ENCODE results near the gene MRPL23. TPM values are rescaled to one million over a fixed set of nuclear protein-coding genes. Genes with fewer than 3 reads are reported as not detected.

Gene MRPL23
- total RNA-seq, 4 donors from 2014 or later: 36.7 to 196 (median 101) TPM

GRCh38 chr11:1922481-1923081 lies 24.6 kb upstream of the MRPL23 start:
- TF ChIP-seq POLR2A (IDR thresholded peaks at IDR 0.05): no peak
- TF ChIP-seq, protein P1, sequence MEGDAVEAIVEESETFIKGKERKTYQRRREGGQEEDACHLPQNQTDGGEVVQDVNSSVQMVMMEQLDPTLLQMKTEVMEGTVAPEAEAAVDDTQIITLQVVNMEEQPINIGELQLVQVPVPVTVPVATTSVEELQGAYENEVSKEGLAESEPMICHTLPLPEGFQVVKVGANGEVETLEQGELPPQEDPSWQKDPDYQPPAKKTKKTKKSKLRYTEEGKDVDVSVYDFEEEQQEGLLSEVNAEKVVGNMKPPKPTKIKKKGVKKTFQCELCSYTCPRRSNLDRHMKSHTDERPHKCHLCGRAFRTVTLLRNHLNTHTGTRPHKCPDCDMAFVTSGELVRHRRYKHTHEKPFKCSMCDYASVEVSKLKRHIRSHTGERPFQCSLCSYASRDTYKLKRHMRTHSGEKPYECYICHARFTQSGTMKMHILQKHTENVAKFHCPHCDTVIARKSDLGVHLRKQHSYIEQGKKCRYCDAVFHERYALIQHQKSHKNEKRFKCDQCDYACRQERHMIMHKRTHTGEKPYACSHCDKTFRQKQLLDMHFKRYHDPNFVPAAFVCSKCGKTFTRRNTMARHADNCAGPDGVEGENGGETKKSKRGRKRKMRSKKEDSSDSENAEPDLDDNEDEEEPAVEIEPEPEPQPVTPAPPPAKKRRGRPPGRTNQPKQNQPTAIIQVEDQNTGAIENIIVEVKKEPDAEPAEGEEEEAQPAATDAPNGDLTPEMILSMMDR (IDR thresholded peaks at IDR 0.05): no peak
- no peaks in the 10 kb centered on the region for H3K4me1 ChIP-seq
- H3K36me3 ChIP-seq: no peaks in the 10 kb centered on the region
- no peaks in the 10 kb centered on the region for H3K27me3 ChIP-seq
- intact Hi-C loops (cut with DNase I; ENCODE audit: low total_unique reads): no loop called here
- H3K9me3 ChIP-seq: no peaks in the 10 kb centered on the region
- peak overlapping the region; percentile 83 to 84 for H3K27ac ChIP-seq
- DNase-seq: peak in 1 of 2 donors; percentile 63
- H3K4me3 ChIP-seq: no peak overlapping the region

- Histone ChIP-seq H3K9me3 (no peaks in the 10 kb centered on the region), H3K4me3 (no peak overlapping the region), H3K4me1 (no peaks in the 10 kb centered on the region), H3K27me3 (no peaks in the 10 kb centered on the region), H3K36me3 (no peaks in the 10 kb centered on the region), H3K27ac (peak overlapping the region in 1 of 2 donors; percentile 84)
- DNase-seq: no peak
- intact Hi-C loops (cut with DNase I; ENCODE audit: low total_unique reads): no loop called here
- TF ChIP-seq, protein P1 (IDR thresholded peaks at IDR 0.05): no peak
- no peak for TF ChIP-seq POLR2A (IDR thresholded peaks at IDR 0.05)
These were observed 23.8 kb upstream of the MRPL23 start for GRCh38 chr11:1923201-1923956.

DNA sequence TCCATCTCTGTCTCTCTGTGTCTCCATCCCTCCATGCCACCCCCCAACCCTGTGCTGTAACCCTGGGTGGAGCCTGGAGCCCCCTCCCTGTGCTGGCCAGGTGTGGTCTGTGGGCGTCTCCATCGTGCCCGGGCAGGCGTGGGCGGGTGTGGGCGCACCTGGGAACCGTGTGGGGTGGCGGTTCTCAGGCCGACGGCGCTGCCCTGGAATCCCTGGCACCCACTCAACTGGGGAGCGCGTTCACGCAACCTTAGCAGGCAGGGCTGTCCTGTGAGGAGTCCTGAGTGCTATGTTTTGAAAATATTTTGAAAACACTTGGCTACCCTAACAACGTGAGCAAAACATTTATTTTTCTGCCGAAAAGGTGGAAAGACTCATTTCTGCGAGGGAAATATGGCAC lies 23.0 kb upstream of the MRPL23 start:
- peak overlapping the region in 1 of 2 donors; percentile 15 for H3K27ac ChIP-seq
- DNase-seq: peak in 1 of 2 donors; percentile 24
- H3K4me1 ChIP-seq: no peaks in the 10 kb centered on the region

DNA sequence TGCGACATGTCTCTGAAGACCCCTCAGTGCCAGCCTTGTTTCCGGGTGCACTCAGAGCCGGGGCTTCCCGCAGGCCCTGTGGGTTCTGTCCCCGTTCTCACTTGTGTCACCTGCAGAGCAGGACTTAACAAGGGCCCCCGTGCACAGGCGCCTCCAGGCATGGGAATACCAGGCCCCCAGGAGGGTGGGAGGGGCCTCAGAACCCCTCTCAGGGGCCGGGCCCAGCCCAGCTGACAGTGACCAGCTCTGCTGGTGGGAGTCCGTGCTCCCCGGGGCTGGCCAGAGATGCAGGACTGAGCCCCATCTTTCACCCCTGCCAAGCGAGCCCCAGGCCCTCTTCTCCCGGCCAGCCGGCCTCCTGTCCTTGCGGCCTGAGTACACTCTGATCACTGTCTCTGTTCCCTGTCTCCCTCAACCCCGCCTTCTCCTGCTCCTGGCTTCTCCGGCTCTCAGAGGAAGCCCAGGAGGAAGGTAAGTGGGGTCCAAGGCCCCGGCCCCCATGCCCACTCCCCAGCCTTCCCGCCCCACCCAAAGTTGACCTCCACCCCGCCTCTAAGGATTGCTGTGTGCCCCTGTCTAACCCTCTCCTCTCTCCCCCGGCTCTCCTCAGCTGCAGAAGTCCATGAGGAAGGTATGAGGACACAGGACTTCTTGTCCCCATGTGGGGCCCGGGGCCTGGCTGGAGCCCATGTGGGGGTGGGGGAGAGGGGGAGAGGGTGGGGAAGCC lies 22.3 kb upstream of the MRPL23 start:
- H3K9me3 ChIP-seq: no peaks in the 10 kb centered on the region
- TF ChIP-seq, protein P1 (IDR thresholded peaks at IDR 0.05): no peak
- no peak for TF ChIP-seq POLR2A (IDR thresholded peaks at IDR 0.05)
- peak overlapping the region in 1 of 2 donors; percentile 15 for H3K27ac ChIP-seq
- no peaks in the 10 kb centered on the region for H3K27me3 ChIP-seq
- intact Hi-C loops (cut with DNase I; ENCODE audit: low total_unique reads): no loop called here
- H3K4me1 ChIP-seq: no peaks in the 10 kb centered on the region
- no peaks in the 10 kb centered on the region for H3K36me3 ChIP-seq
- no peak overlapping the region for H3K4me3 ChIP-seq
- DNase-seq: no peak

More for the DNA sequence above, 23.0 kb upstream of the MRPL23 start:
- intact Hi-C loops (cut with DNase I; ENCODE audit: low total_unique reads): no loop called here
- no peaks in the 10 kb centered on the region for H3K27me3 ChIP-seq
- no peaks in the 10 kb centered on the region for H3K9me3 ChIP-seq
- H3K4me3 ChIP-seq: no peak overlapping the region
- no peaks in the 10 kb centered on the region for H3K36me3 ChIP-seq
- no peak for TF ChIP-seq POLR2A (IDR thresholded peaks at IDR 0.05)
- TF ChIP-seq, protein P1 (IDR thresholded peaks at IDR 0.05): no peak

Data from uterus (tissue), 4 donors.